ENCODE measurements around the gene THNSL1.
A peak's percentile ranks its signal among the peaks of the same experiment; 100 is the strongest.
"Not testable (repeated sequence)": the region's sequence is repeated elsewhere in the genome, so short reads cannot be mapped to it uniquely, and the experiment has no call there.

The THNSL1 gene

DNA sequence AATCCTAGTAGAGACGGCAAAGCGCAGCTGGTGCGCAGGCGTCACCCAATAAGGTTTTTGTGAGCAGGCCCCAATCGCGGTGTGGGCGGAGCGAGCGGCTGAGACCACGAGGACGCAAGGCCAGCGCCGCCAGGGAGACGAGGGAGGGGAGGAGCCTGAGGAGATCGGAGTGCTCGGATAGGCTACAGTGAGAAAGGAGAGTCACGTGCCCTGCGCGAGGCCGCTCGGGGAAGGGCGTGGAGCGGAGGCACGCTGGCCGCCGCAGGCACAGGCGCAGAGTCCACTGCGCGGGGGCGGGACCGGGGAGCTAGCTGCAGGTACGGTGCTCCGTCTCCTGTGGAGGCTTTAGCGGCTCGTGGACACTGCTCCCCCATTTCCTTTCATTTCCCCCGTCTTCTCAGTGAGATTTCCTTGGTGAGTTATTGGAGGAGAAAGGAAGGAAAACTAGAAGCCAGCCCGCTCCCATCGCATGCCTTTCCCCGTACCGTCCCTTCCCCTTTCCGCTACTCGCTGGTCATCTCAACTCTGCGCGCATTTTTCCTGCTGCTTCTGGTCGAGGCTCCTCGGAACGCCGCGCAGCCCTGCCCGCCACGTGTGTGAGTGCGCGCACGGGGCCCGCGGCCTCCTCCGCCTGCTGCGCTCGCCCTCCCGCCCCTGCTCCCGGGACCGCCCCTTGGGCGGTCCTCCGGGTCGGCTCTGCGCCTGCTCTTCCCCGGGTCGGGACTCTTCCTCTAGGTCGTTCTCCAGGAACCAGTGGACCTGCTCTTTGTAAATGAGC is at the start of gene THNSL1:
Gene THNSL1 (plus strand): TSS at position 237 of the 778 bp plus-strand sequence. CDS start 6,612 bp downstream, outside the sequence.
- peak; percentile 92 for DNase-seq

DNA sequence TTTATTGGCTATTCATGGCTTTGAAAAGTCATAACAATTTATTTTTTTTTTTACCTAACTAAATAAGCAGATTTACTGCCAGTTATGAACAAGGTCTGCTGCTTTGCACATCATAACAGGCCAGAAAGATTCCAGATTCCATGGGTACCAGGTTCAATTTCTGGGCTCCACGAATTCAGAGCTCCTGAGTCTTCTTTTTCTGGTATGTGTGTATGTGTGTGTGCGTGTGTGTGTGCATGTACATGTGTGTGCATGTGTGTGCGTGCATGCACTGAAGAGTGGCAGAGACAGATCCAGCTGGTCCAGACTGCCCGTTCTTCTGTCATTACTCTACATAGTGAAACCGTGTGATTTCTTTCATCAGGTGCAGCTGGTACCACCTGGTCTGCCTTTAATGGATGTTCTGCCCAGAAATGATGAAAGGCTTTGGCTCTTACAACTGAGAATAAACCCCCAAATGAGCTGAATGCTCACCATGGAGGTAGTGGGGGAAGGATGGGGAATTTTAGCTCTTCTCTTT is 49.4 kb upstream of the THNSL1 start:
- DNase-seq, result no peak

DNA sequence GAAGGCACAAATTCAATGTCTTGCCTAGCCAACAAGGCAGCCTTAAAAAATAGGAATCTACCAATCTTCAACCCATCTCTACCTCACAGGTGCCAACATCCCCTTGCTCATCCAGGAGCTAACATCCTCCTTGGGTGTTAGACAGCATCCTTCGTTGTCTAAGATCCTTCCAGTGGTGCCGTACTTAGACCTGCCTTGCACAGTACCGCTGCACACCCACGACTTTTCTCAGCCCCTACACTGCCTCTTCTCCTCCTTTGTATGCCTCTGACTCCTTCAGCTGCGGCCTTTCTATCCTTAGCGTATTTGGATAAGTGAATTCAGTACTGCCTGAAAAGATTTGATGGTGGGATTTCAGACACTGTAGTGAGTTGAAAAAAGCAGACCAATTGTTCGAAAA is 48.1 kb upstream of the THNSL1 start:
- no peak for DNase-seq

DNA sequence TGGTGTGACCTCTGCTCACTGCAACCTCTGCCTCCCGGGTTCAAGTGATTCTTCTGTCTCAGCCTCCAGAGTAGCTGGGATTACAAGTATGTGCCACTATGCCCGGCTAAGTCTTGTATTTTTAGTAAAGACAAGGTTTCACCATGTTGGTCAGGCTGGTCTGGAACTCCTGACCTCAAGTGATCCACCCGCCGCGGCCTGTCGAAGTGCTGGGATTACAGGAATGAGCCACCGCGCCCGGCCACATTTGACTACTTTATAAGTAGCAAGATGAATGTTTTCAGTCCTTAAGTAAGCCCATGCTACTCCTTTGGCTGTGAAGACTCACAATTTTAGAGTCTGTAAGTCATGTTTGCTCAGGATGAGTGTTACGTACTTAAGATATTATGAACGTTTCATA is 47.5 kb upstream of the THNSL1 start:
- not testable (repeated sequence) for DNase-seq

DNA sequence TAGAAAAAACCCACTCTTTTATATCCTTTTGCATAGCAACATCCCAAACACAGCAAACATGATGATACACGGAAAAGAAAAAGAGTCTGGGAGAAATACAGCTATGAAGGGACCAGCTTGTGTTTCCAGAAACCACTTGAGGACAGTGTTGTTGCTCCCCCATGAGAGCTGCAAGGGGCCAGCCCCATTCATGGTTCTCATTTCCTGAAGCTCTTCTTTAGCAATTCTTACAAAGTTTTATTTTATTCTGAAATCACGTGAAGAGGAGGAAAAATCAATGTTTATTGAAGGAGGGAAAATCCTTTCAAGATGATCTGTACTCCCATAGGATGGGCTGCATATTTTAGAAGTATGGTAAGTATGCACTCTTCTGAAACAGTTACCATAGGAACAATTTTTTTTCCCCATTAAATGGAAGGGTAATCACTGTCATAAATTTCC is 46.6 kb upstream of the THNSL1 start:
- DNase-seq, result no peak

GRCh38 chr10:24971374-24971773 is 45.0 kb upstream of the THNSL1 start:
- no peak for DNase-seq

GRCh38 chr10:24973163-24973562 is 43.2 kb upstream of the THNSL1 start:
- no peak for DNase-seq

GRCh38 chr10:24974976-24975375 is 41.4 kb upstream of the THNSL1 start:
- no peak for DNase-seq

DNA sequence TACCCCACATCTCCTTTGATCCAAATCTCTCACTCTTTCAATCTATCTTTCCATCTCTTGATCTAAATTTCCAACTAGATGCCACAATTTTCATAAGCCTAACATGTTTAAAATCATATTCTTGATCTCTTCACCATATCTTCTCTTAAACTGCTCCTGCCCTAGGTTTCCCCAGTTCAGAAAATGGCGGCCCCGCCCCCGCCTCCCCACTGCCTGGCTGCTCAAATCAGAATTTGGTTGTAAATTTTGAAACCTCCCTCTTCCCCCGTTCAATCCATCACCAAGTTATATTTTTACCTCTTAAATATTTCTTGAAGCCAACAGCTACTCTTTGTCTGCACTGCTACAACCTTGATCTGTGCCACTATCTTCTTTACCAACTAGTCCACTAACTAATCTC is 36.7 kb upstream of the THNSL1 start:
- DNase-seq, result no peak

GRCh38 chr10:24981161-24981710 is 35.2 kb upstream of the THNSL1 start:
- no peak for DNase-seq

GRCh38 chr10:24982319-24983112 is 33.9 kb upstream of the THNSL1 start:
- no peak for DNase-seq

DNA sequence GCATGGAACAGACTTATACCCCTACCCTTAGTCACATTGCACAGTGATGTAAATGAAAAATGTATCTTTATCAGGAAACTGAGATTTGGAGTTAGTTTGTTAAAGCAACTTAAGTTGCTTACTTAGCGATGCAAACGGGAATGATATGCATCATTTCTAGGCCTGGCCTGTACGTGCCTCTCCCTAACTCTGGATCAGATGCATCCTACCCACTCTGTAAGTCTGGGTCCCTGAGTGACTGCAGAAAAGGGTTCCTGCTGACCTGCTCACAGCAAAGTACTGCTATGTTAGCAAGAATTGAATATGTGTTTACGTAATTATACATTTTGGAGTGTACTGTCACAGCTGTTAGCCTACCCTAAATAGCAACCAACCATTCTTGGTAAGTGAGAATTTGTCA is 33.3 kb upstream of the THNSL1 start:
- DNase-seq, result no peak

DNA sequence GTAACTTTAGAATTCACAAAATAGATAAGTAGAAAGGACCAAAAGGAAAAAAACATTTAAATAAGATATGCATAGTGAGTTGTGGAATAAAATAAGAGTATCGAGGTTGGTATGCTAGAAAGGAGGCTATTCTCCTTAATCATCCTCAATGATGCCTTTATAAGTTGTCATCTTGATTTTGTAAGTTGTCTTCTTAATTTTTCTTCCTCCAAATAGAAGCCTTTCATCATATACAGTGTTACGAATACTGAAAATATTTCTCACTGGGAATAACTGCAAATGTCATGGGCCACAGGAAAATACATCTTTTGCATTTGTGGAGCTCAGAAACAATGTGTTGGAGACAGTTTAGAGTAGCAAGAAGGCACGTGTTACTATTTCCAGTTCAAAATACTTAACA is 32.5 kb upstream of the THNSL1 start:
- DNase-seq, result no peak

DNA sequence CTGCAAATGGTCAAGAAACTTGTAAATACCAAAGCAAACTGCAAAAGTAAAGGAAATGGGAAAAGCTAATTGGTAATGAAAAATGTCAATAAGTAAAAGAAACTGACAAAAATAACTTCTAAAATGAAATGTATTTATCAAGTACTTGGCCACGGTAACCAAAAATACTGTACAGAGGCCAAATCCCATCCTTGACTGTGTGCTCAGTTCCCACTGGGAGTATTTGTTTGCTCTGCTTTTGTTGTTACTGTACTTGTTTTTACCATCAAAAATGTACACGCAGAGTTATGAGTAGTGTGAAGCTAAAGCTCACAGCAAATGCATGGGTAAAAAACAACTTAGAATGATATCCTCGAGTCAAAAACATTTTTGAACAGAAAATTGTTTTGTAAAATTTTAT is 31.5 kb upstream of the THNSL1 start:
- no peak for DNase-seq

GRCh38 chr10:24988831-24989640 is 27.4 kb upstream of the THNSL1 start:
- no peak for DNase-seq

- no peak for DNase-seq
These were observed 26.5 kb upstream of the THNSL1 start for GRCh38 chr10:24989867-24990266.

- no peak for DNase-seq
These were observed 25.1 kb upstream of the THNSL1 start for GRCh38 chr10:24991298-24991697.

DNA sequence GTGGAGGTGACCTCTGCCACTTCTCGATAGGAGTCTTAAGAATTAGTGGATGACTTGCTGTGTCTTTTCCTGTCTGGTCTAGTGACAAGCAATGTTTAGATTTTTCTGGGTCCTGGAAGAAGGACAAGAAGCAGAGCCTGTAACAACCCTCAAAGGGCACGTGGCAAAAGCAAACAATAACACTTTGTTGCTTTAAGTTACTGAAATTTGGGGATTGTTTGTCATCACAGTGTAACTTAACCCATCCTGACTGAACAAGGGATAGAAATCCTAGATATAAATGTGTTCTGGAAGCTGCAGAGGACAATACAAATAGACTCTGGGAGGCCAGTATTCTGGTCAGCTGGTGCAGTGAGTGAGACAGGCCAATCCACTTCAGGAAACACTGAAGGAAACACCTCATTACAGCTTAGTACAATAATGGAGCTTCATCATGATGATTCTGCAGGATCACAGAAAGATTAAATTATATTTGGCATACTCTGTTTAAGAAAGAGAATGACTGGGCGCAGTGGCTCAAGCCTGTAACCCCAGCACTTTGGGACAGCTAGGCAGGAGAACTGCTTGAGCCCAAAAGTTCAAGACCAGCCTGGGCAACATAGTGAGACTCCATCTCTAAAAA is 23.8 kb upstream of the THNSL1 start:
- DNase-seq, result no peak

- no peak for DNase-seq
These were observed 23.0 kb upstream of the THNSL1 start for GRCh38 chr10:24993237-24993958.

- no peak for DNase-seq
These were observed 21.3 kb upstream of the THNSL1 start for GRCh38 chr10:24995072-24995471.

DNA sequence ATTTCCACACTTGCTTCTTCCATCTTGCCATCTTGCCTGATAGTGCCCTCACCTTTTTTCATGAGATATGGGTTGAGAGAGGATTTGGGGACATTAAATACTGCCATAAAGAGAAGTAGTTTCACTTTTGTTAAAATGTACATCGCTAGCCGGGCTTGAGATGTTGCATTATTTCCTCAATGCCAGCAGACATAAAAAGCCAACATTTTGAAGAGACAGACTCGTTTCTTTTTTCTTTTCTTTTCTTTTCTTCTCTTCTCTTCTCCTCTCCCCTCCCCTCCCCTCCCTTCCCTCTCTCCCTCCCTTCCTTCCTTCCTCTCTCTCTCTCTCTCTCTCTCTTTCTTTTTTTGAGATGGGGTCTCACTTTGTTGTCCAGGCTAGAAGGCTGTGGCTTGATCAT is 18.4 kb upstream of the THNSL1 start:
- DNase-seq, result no peak

DNA sequence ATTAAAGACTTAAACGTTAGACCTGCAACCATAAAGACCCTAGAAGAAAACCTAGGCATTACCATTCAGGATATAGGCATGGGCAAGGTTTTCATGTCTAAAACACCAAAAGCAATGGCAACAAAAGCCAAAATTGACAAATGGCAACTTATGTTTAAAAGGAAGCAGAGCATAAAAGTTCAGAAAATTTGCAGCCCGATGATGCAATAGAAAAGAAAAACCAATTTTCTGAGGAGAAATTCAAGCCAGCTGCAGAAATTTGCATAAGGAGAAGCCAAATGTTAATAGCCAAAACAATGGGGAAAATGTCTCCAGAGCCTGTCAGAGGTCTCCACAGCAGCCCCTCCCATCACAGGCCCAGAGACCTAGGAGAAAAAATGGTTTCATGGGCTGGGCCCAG is 4.8 kb upstream of the THNSL1 start:
- DNase-seq, result not testable (repeated sequence)
